Chondrocyte (in vitro differentiated cells): ENCODE results near the gene CHMP4B. TPM values are rescaled to one million over a fixed set of nuclear protein-coding genes. Genes with fewer than 3 reads are reported as not detected.

ENCODE experiments used
- DNase-seq: peaks from one replicate; pipeline ENCODE4 v3.0.0; 2021; ENCODE audit warnings: mixed read lengths, low spot score
- H3K27ac Mint-ChIP-seq: one replicate; pipeline ENCODE4 v1.8.0; 2021; ENCODE audit warnings: mild to moderate bottlenecking, moderate library complexity, mixed read lengths; ENCODE audit not compliant: unreplicated experiment
- H3K27me3 Mint-ChIP-seq: 2 replicates; pipeline ENCODE4 v1.8.0; 2021; ENCODE audit warnings: low read depth, mixed read lengths
- H3K36me3 Mint-ChIP-seq: 2 replicates; pipeline ENCODE4 v1.8.0; 2021; ENCODE audit warnings: low read depth, mixed read lengths
- H3K4me1 Mint-ChIP-seq: 2 replicates; pipeline ENCODE4 v1.8.0; 2021; ENCODE audit warnings: low read depth, mild to moderate bottlenecking, mixed read lengths
- H3K4me3 Mint-ChIP-seq: one replicate; pipeline ENCODE4 v1.8.0; 2021; ENCODE audit warnings: mild to moderate bottlenecking, moderate library complexity, mixed read lengths; ENCODE audit not compliant: unreplicated experiment
- H3K9me3 Mint-ChIP-seq: 2 replicates; pipeline ENCODE4 v1.8.0; 2021; ENCODE audit warnings: low read depth, mixed read lengths
- CTCF ChIP-seq: fragments of 200-600 bp; sonication (generic); IDR thresholded peaks from 2 replicates; pipeline ENCODE4 v1.5.0; 2021; ENCODE audit warnings: antibody characterized with exemption, mild to moderate bottlenecking, moderate library complexity
- total RNA-seq: library from RNA; stranded (reverse); gene quantifications from 3 replicates; pipeline ENCODE4 v1.2.1, GENCODE V29; 2021

CHMP4B gene
- total RNA-seq, 1 donor from 2014 or later, result 122 TPM

GRCh38 chr20:33798444-33798843 lies 12.7 kb upstream of the CHMP4B start:
- Mint-ChIP-seq H3K4me1 (peaks cover 3% of the 10 kb centered on the region), H3K9me3 (peaks cover 7% of the 10 kb centered on the region), H3K27me3 (no peaks in the 10 kb centered on the region), H3K4me3 (no peak overlapping the region), H3K27ac (no peak overlapping the region), H3K36me3 (no peaks in the 10 kb centered on the region)
- TF ChIP-seq CTCF, result no peak
- no peak for DNase-seq

- Mint-ChIP-seq H3K27me3 (no peaks in the 10 kb centered on the region), H3K9me3 (peaks cover 3% of the 10 kb centered on the region), H3K27ac (peak overlapping the region; percentile 93), H3K4me3 (no peak overlapping the region), H3K4me1 (peaks cover 22% of the 10 kb centered on the region), H3K36me3 (no peaks in the 10 kb centered on the region)
- no peak for TF ChIP-seq CTCF
- DNase-seq, result no peak
Observed at GRCh38 chr20:33803921-33804337, 7.2 kb upstream of the CHMP4B start.

GRCh38 chr20:33808388-33808787 lies 2.8 kb upstream of the CHMP4B start:
- H3K4me3 Mint-ChIP-seq, result no peak overlapping the region
- TF ChIP-seq CTCF, result no peak
- no peaks in the 10 kb centered on the region for H3K9me3 Mint-ChIP-seq
- peaks cover 45% of the 10 kb centered on the region for H3K4me1 Mint-ChIP-seq
- no peaks in the 10 kb centered on the region for H3K27me3 Mint-ChIP-seq
- H3K27ac Mint-ChIP-seq, result no peak overlapping the region
- H3K36me3 Mint-ChIP-seq, result peaks cover 3% of the 10 kb centered on the region
- no peak for DNase-seq

- no peak for DNase-seq
- Mint-ChIP-seq H3K27ac (no peak overlapping the region), H3K4me3 (no peak overlapping the region), H3K27me3 (no peaks in the 10 kb centered on the region), H3K36me3 (peaks cover 5% of the 10 kb centered on the region), H3K4me1 (peaks cover 43% of the 10 kb centered on the region), H3K9me3 (no peaks in the 10 kb centered on the region)
- TF ChIP-seq CTCF, result no peak
Observed at GRCh38 chr20:33810259-33810658, 889 bp upstream of the CHMP4B start.

GRCh38 chr20:33811776-33812151 lies 616 bp downstream of the CHMP4B start:
- Mint-ChIP-seq H3K4me1 (peaks cover 44% of the 10 kb centered on the region), H3K9me3 (no peaks in the 10 kb centered on the region), H3K27me3 (no peaks in the 10 kb centered on the region), H3K4me3 (peak overlapping the region; percentile 100), H3K27ac (peak overlapping the region; percentile 99), H3K36me3 (peaks cover 6% of the 10 kb centered on the region)
- DNase-seq, result no peak
- no peak for TF ChIP-seq CTCF
